Endometrium (tissue), 2 donors: ENCODE data around the gene MSH3.
"Not testable (repeated sequence)": the region's sequence is repeated elsewhere in the genome, so short reads cannot be mapped to it uniquely, and the experiment has no call there.

Experiments used
- FAIRE-seq: peaks from 2 replicates; lab custom pipeline; 2012; peaks lifted over from hg19 to GRCh38; lab: Jason Lieb, UNC
- donor health status: control.
- donor health status: control.

Gene MSH3

GRCh38 chr5:80706835-80707447 is 52.5 kb downstream of the MSH3 start:
- no peak for FAIRE-seq

- no peak for FAIRE-seq
Measured at GRCh38 chr5:80707645-80708044, 53.2 kb downstream of the MSH3 start.

GRCh38 chr5:80711216-80711615 is 56.8 kb downstream of the MSH3 start:
- FAIRE-seq: no peak

GRCh38 chr5:80711938-80712337 is 57.5 kb downstream of the MSH3 start:
- FAIRE-seq: no peak

- no peak for FAIRE-seq
Measured at GRCh38 chr5:80712919-80713318, 58.5 kb downstream of the MSH3 start.

GRCh38 chr5:80713631-80714030 is 59.2 kb downstream of the MSH3 start:
- no peak for FAIRE-seq

- FAIRE-seq: no peak
Measured at GRCh38 chr5:80714570-80715298, 60.3 kb downstream of the MSH3 start.

- FAIRE-seq: no peak
Measured at GRCh38 chr5:80715887-80716286, 61.4 kb downstream of the MSH3 start.

GRCh38 chr5:80720181-80720580 is 65.7 kb downstream of the MSH3 start:
- FAIRE-seq: no peak

GRCh38 chr5:80722916-80723315 is 68.5 kb downstream of the MSH3 start:
- no peak for FAIRE-seq

GRCh38 chr5:80725446-80725845 is 71.0 kb downstream of the MSH3 start:
- no peak for FAIRE-seq

- FAIRE-seq: no peak
Measured at GRCh38 chr5:80736730-80737129, 82.3 kb downstream of the MSH3 start.

GRCh38 chr5:80738466-80738865 is 84.0 kb downstream of the MSH3 start:
- FAIRE-seq: no peak

GRCh38 chr5:80739057-80739456 is 84.6 kb downstream of the MSH3 start:
- FAIRE-seq: no peak

GRCh38 chr5:80739496-80739895 is 85.0 kb downstream of the MSH3 start:
- FAIRE-seq: no peak

- FAIRE-seq: no peak
Measured at GRCh38 chr5:80739898-80740297, 85.4 kb downstream of the MSH3 start.

GRCh38 chr5:80740488-80740887 is 86.0 kb downstream of the MSH3 start:
- not testable (repeated sequence) for FAIRE-seq

GRCh38 chr5:80740999-80741398 is 86.5 kb downstream of the MSH3 start:
- no peak for FAIRE-seq

- FAIRE-seq: no peak
Measured at GRCh38 chr5:80744149-80744548, 89.7 kb downstream of the MSH3 start.

GRCh38 chr5:80745490-80745889 is 91.0 kb downstream of the MSH3 start:
- no peak for FAIRE-seq

GRCh38 chr5:80747922-80748321 is 93.5 kb downstream of the MSH3 start:
- FAIRE-seq: no peak

GRCh38 chr5:80752427-80752826 is 98.0 kb downstream of the MSH3 start:
- no peak for FAIRE-seq

- no peak for FAIRE-seq
Measured at GRCh38 chr5:80753712-80754111, 99.3 kb downstream of the MSH3 start.

GRCh38 chr5:80754900-80755299 is 100.4 kb downstream of the MSH3 start:
- no peak for FAIRE-seq
